Frontal cortex (tissue), 4 donors: ENCODE results near the gene CD93. TPM values are rescaled to one million over a fixed set of nuclear protein-coding genes. Genes with fewer than 3 reads are reported as not detected.

Source experiments
- DNase-seq, 2 donors: peaks; one replicate each; pipeline ENCODE4 v3.0.0; 2012; ENCODE audit warnings: low spot score in 2 of 2
- FAIRE-seq: peaks from 2 replicates; lab custom pipeline; 2012; peaks lifted over from hg19 to GRCh38; lab: Jason Lieb, UNC
- total RNA-seq: library from RNA; depleted of rRNA; stranded (reverse); fragments of >200 nt; gene quantifications from one replicate; pipeline ENCODE4 v1.2.3, GENCODE V29; 2014
- donor health status: control.
- donor health status: control.
- donor health status: control.

The CD93 gene
- total RNA-seq, 1 donor from 2014 or later, result 10.6 TPM

- no peak for DNase-seq
- no peak for FAIRE-seq
Observed at GRCh38 chr20:23047001-23047737, 39.0 kb downstream of the CD93 start.

GRCh38 chr20:23046431-23046830, 39.7 kb downstream of the CD93 start:
- DNase-seq (no peak), FAIRE-seq (no peak)

GRCh38 chr20:23043376-23043775, 42.7 kb downstream of the CD93 start:
- DNase-seq, result no peak
- no peak for FAIRE-seq

- no peak for FAIRE-seq
- DNase-seq, result no peak
Observed at GRCh38 chr20:23042270-23042669, 43.9 kb downstream of the CD93 start.

- no peak for DNase-seq
- no peak for FAIRE-seq
Observed at GRCh38 chr20:23039885-23040508, 46.1 kb downstream of the CD93 start.

- FAIRE-seq (no peak), DNase-seq (no peak)
Observed at GRCh38 chr20:23039136-23039875, 46.8 kb downstream of the CD93 start.

GRCh38 chr20:23037017-23037481, 49.1 kb downstream of the CD93 start:
- no peak for FAIRE-seq

GRCh38 chr20:23036371-23036770, 49.8 kb downstream of the CD93 start:
- no peak for FAIRE-seq
- DNase-seq, result no peak

More at GRCh38 chr20:23037017-23037481, 49.1 kb downstream of the CD93 start:
- no peak for DNase-seq

GRCh38 chr20:23035731-23036130, 50.4 kb downstream of the CD93 start:
- DNase-seq (no peak), FAIRE-seq (no peak)

GRCh38 chr20:23034721-23035671, 51.1 kb downstream of the CD93 start, which contains the start of gene SSTR4:
SSTR4 (plus strand) TSS chr20:23035312; CDS start chr20:23035484, 172 bp downstream.
- FAIRE-seq (no peak), DNase-seq (peak in 1 of 2 donors; percentile 44)

- FAIRE-seq (no peak), DNase-seq (no peak)
Observed at GRCh38 chr20:23033918-23034317, 52.2 kb downstream of the CD93 start.

GRCh38 chr20:23032750-23033078, 53.4 kb downstream of the CD93 start:
- FAIRE-seq, result no peak
- DNase-seq, result no peak

- FAIRE-seq (no peak), DNase-seq (no peak)
Observed at GRCh38 chr20:23032056-23032749, 53.9 kb downstream of the CD93 start.

GRCh38 chr20:23031346-23031745, 54.8 kb downstream of the CD93 start:
- DNase-seq, result no peak
- no peak for FAIRE-seq

Other genes with a start within 250 kb of the CD93 start
- 0.41 TPM for gene SSTR4, start 51.0 kb downstream of the CD93 start, total RNA-seq
- gene THBD, start 36.7 kb downstream of the CD93 start, total RNA-seq, result 1.2 TPM